ENCODE results near the gene DCTN2. TPM values are rescaled to one million over a fixed set of nuclear protein-coding genes. Genes with fewer than 3 reads are reported as not detected.

The DCTN2 gene
- polyA plus RNA-seq, 1 donor (not counting 4 experiments of a cell fraction or from before 2014, with no cell fraction given) = 132 TPM

- Histone ChIP-seq H3K4me1 (ENCODE audit: control insufficient read depth, extremely low read depth, insufficient read depth, low read length) (peaks cover 22% of the 10 kb centered on the region), H2AFZ (ENCODE audit: control insufficient read depth, low read length) (no peak overlapping the region), H3K9me3 (ENCODE audit: control insufficient read depth, low read depth, low read length) (no peaks in the 10 kb centered on the region), H3K4me2 (ENCODE audit: control insufficient read depth, extremely low read depth, insufficient read depth, low read depth, low read length) (no peak overlapping the region), H3K4me3 (ENCODE audit: control insufficient read depth in 2 of 3, extremely low read depth in 1 of 3, insufficient read depth in 2 of 3, low read depth in 1 of 3, low read length in 3 of 3) (no peak overlapping the region), H3K79me2 (ENCODE audit: control insufficient read depth, insufficient read depth, low read length) (peaks cover 21% of the 10 kb centered on the region), H3K36me3 (ENCODE audit: control insufficient read depth in 2 of 2, extremely low read depth in 1 of 2, insufficient read depth in 2 of 2, low read length in 2 of 2) (peaks cover 41 to 59% of the 10 kb centered on the region in 2 experiments), H3K27me3 (ENCODE audit: control insufficient read depth, extremely low read depth, insufficient read depth, low read length) (no peaks in the 10 kb centered on the region), H3K9me1 (ENCODE audit: control insufficient read depth, extremely low read depth, insufficient read depth, low read length) (no peaks in the 10 kb centered on the region), H3K9ac (ENCODE audit: control insufficient read depth, extremely low read depth, insufficient read depth, low read length) (no peak overlapping the region), H3K27ac (ENCODE audit: control insufficient read depth, insufficient read depth, low read length) (no peak overlapping the region), H4K20me1 (ENCODE audit: control insufficient read depth, extremely low read depth, insufficient read depth, low read length) (peaks cover 19% of the 10 kb centered on the region)
- DNase-seq (ENCODE audit: low read depth, low spot score) = no peak
- no peak for FAIRE-seq
- no peak for TF ChIP-seq EZH2 (IDR thresholded peaks at IDR 0.05; ENCODE audit: low read length)
- no peak for TF ChIP-seq CTCF (optimal IDR thresholded peaks at IDR 0.05 in 1 of 3, IDR thresholded peaks at IDR 0.05 in 1 of 3, conservative IDR thresholded peaks at IDR 0.05 in 1 of 3; ENCODE audit: extremely low read depth in 1 of 3, insufficient read depth in 2 of 3, low read length in 3 of 3)
- dilution Hi-C loops (cut with MboI; ENCODE audit: extremely low pct_ligation_motif_present, low sequenced_read_pairs) = no loop called here
These were observed 29.8 kb downstream of the DCTN2 start for GRCh38 chr12:57517187-57517586.

DNA sequence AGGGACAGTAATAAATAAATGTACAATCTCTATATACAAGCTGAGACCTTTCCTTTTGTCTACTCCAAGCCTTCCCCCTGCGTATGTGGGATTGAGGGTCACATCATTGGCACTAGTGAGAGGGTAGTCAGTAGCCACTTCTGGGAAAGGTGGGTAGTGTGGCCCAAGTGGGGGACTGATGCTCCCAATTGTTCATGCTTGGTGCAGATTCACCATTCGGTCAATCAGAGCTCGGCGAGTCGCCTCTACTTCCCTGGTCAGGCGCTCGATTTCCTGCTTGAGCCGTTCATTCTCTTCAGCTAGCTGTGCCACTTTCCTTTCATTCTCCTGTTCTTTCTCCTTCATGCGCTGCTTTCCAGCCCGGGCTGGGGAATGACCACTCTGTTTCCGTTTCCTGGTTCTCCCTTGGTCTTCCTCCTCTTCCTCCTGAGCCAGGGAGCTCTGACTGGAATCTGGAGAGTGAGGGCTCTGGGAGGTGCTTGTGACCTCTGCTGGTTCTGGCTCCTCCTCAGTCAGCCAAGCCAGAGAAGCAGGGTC lies 30.3 kb downstream of the DCTN2 start:
- TF ChIP-seq EZH2 (IDR thresholded peaks at IDR 0.05; ENCODE audit: low read length) (no peak), CTCF (optimal IDR thresholded peaks at IDR 0.05 in 1 of 3, IDR thresholded peaks at IDR 0.05 in 1 of 3, conservative IDR thresholded peaks at IDR 0.05 in 1 of 3; ENCODE audit: extremely low read depth in 1 of 3, insufficient read depth in 2 of 3, low read length in 3 of 3) (no peak)
- Histone ChIP-seq H3K27ac (ENCODE audit: control insufficient read depth, insufficient read depth, low read length) (no peak overlapping the region), H3K4me2 (ENCODE audit: control insufficient read depth, extremely low read depth, insufficient read depth, low read depth, low read length) (no peak overlapping the region), H2AFZ (ENCODE audit: control insufficient read depth, low read length) (no peak overlapping the region), H3K9ac (ENCODE audit: control insufficient read depth, extremely low read depth, insufficient read depth, low read length) (no peak overlapping the region), H3K4me3 (ENCODE audit: control insufficient read depth in 2 of 3, extremely low read depth in 1 of 3, insufficient read depth in 2 of 3, low read depth in 1 of 3, low read length in 3 of 3) (no peak overlapping the region), H3K27me3 (ENCODE audit: control insufficient read depth, extremely low read depth, insufficient read depth, low read length) (no peaks in the 10 kb centered on the region), H3K79me2 (ENCODE audit: control insufficient read depth, insufficient read depth, low read length) (peaks cover 21% of the 10 kb centered on the region), H3K4me1 (ENCODE audit: control insufficient read depth, extremely low read depth, insufficient read depth, low read length) (peaks cover 17% of the 10 kb centered on the region), H3K9me3 (ENCODE audit: control insufficient read depth, low read depth, low read length) (no peaks in the 10 kb centered on the region), H4K20me1 (ENCODE audit: control insufficient read depth, extremely low read depth, insufficient read depth, low read length) (peaks cover 19% of the 10 kb centered on the region), H3K36me3 (ENCODE audit: control insufficient read depth in 2 of 2, extremely low read depth in 1 of 2, insufficient read depth in 2 of 2, low read length in 2 of 2) (peaks cover 43 to 64% of the 10 kb centered on the region in 2 experiments), H3K9me1 (ENCODE audit: control insufficient read depth, extremely low read depth, insufficient read depth, low read length) (no peaks in the 10 kb centered on the region)
- DNase-seq (ENCODE audit: low read depth, low spot score) = no peak
- dilution Hi-C loops (cut with MboI; ENCODE audit: extremely low pct_ligation_motif_present, low sequenced_read_pairs) = no loop called here
- FAIRE-seq = no peak
